NT2/D1 (cell line): ENCODE measurements around the gene GALNT6.

Experiments
- DNase-seq: peaks from one replicate; pipeline ENCODE4 v3.0.0-alpha.2; 2011; ENCODE audit warnings: low read depth, low spot score
- H3K27me3 ChIP-seq: 2 replicates; pipeline ENCODE4 v1.6.0; 2011; ENCODE audit warnings: mild to moderate bottlenecking; ENCODE audit not compliant: insufficient read length, insufficient read depth
- H3K36me3 ChIP-seq: 2 replicates; pipeline ENCODE4 v1.6.1; 2011; ENCODE audit warnings: mild to moderate bottlenecking, low read length, mixed read lengths; ENCODE audit not compliant: insufficient read depth, insufficient read length
- H3K4me1 ChIP-seq: 2 replicates; pipeline ENCODE4 v1.5.1; 2011; ENCODE audit not compliant: insufficient read depth, insufficient read length
- H3K4me3 ChIP-seq: 2 replicates; pipeline ENCODE4 v1.5.1; 2011; ENCODE audit warnings: low read depth; ENCODE audit not compliant: insufficient read length
- H3K9ac ChIP-seq: 2 replicates; pipeline ENCODE4 v1.6.0; 2011; ENCODE audit warnings: low read depth; ENCODE audit not compliant: insufficient read length
- H3K9me3 ChIP-seq: 2 replicates; pipeline ENCODE4 v1.5.1; 2011; ENCODE audit warnings: mild to moderate bottlenecking, low read length; ENCODE audit not compliant: insufficient read depth
- SUZ12 ChIP-seq: IDR thresholded peaks from 2 replicates; pipeline ENCODE4 v1.6.1; 2011; ENCODE audit not compliant: insufficient read length, insufficient read depth; ENCODE audit errors: extremely low read depth
- YY1 ChIP-seq: IDR thresholded peaks from 2 replicates; pipeline ENCODE4 v1.6.1; 2011; ENCODE audit not compliant: insufficient read length, insufficient read depth
- ZNF274 ChIP-seq: IDR thresholded peaks from 2 replicates; pipeline ENCODE4 v1.6.1; 2011; ENCODE audit warnings: mild to moderate bottlenecking, low read depth, low read length

The GALNT6 gene

DNA sequence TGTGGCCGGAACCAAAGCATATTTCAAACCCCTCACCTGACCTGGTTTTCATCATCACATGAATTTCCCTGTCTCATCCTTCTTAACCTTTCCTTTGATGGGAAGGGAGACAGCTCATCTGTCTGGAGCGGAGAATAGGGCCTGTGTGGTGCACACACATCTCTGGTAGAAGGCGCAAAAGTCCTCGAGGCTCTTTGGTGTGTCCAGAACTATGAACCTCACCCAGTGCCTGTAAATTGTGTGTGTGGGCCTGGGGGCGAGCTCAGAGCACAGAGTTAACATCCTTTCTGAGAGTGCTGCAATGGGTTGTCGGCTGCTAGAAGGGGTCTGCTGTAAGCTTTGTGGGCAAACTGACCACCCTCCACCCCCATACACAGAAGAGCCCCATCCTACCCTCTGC is 749 bp downstream of the GALNT6 start:
- Histone ChIP-seq H3K9ac (peak overlapping the region; percentile 92), H3K4me1 (peaks cover 26% of the 10 kb centered on the region), H3K9me3 (no peaks in the 10 kb centered on the region), H3K27me3 (no peaks in the 10 kb centered on the region), H3K36me3 (peaks cover 16% of the 10 kb centered on the region), H3K4me3 (peak overlapping the region; percentile 68)
- no peak for TF ChIP-seq YY1
- no peak for TF ChIP-seq ZNF274
- no peak for TF ChIP-seq SUZ12
- no peak for DNase-seq

DNA sequence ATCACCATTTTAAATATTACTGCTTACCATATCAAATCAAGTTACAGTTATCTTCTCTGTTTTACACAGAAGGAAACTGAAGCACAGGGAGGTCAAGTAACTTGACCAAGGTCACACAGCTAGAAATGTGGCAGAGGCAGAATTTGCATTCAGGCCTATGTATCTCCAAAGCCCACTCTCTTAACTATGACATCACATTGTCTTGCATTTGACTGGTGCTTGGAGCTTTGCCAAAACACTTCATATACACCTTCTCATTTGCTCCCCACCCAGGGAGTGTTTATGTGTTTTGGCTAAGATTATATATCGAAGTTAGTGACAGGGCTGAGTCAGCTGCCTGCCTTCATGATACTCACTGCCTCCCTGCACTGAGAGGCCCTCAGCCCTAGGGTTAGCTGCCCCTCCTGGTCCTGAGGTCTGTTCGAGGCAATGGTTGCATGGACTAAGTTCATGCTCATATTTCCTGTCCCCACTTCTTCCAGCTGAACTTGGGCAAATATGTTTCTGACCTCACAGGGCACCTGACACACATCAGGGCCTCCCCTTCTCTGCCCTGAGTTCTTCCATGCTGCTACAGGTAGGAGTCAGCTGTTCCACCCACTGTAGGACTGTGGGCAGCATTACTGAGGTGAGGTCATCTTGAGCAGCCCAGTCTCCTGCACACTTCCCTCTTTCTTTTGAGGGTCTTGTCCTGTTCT is 1.8 kb downstream of the GALNT6 start:
- H3K4me3 ChIP-seq, result no peak overlapping the region
- TF ChIP-seq YY1 (no peak), ZNF274 (no peak), SUZ12 (no peak)
- DNase-seq, result no peak
- H3K9ac ChIP-seq, result peak overlapping the region; percentile 51
- no peaks in the 10 kb centered on the region for H3K27me3 ChIP-seq
- peaks cover 20% of the 10 kb centered on the region for H3K36me3 ChIP-seq
- H3K9me3 ChIP-seq, result no peaks in the 10 kb centered on the region
- H3K4me1 ChIP-seq, result peaks cover 26% of the 10 kb centered on the region

DNA sequence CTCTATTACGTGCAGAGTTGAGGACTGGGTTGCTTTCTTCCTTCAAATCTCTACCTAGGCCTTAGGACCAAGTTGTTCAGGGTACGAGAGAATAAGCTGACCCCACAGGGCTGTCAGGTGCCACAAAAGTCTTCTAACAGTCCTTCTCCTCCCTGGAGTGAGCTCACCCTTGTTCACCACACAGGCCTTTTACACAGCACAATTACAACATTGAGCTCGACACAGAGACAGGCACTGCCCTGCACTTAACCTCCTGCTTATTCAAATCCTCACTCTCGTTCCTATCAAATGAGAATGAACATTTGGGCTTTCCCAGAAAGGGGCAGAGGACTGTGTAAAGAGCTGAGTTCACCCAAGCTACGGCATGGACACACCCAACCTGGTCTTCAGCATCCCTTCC is 2.4 kb downstream of the GALNT6 start:
- peaks cover 15% of the 10 kb centered on the region for H3K36me3 ChIP-seq
- H3K4me3 ChIP-seq, result no peak overlapping the region
- peaks cover 23% of the 10 kb centered on the region for H3K4me1 ChIP-seq
- no peak for DNase-seq
- TF ChIP-seq ZNF274 (no peak), YY1 (no peak), SUZ12 (no peak)
- H3K9me3 ChIP-seq, result no peaks in the 10 kb centered on the region
- peak overlapping the region; percentile 33 for H3K9ac ChIP-seq
- no peaks in the 10 kb centered on the region for H3K27me3 ChIP-seq

DNA sequence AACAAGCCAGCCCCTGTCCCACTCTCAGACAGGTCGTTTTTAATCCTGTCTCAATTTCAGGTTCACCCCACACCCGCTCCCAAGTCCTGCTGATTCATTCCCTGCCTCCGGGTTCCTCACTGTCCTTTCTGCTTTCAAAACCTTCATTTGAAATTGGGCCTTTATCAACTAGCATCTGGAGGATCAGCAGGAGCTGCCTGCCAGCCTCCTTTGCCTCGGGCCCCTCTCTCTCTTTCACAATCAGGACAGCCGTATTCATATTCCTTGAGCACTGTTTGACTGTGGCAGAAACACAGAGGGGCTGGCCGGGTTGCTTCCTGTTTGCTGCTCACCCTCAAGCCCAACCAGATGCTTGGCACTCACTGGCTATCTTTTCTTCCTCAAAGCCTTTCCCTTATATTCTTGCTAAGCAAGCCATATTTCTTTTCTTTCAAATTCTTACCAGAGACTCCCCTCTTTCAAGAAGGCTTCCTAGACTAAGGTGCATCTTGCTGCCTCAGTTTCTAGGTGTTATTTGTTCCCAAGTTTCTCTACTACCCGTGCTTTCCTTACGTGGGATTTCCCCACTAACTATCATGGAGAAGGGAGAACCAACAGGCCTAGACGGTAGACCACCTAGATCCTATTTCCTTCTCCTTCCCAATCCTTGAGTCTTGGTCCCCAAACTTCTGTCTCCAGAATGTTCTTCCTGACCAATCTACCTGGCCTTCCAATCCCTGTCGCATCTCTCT is 3.0 kb downstream of the GALNT6 start:
- peak; percentile 57 for DNase-seq
- no peak overlapping the region for H3K4me3 ChIP-seq
- peak overlapping the region; percentile 66 for H3K9ac ChIP-seq

DNA sequence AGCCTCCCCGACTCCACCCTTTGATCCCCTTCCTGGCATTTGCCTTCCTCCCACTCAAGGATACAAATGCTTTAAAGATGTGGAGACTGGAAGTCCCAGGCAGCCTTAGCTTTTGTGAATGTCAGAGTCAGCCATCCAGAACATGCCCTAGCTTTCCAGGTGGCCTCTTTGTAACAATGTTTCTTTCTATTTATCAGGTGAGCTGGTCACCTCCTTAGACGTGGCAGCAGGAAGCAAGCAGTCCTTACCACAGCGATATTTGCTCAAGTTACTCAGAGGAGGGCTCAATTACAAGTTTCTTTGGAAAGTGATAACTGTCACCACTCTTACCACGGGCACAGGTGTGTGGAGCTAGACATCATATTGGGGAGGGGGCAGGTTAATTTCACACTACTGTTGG is 4.9 kb downstream of the GALNT6 start:
- Histone ChIP-seq H3K4me3 (no peak overlapping the region), H3K9ac (no peak overlapping the region), H3K9me3 (no peaks in the 10 kb centered on the region), H3K27me3 (no peaks in the 10 kb centered on the region), H3K4me1 (peaks cover 23% of the 10 kb centered on the region), H3K36me3 (peaks cover 31% of the 10 kb centered on the region)
- TF ChIP-seq SUZ12, result no peak
- TF ChIP-seq YY1, result no peak
- no peak for TF ChIP-seq ZNF274
- no peak for DNase-seq

More for the DNA sequence above, 3.0 kb downstream of the GALNT6 start:
- Histone ChIP-seq H3K9me3 (no peaks in the 10 kb centered on the region), H3K4me1 (peaks cover 23% of the 10 kb centered on the region), H3K36me3 (peaks cover 14% of the 10 kb centered on the region), H3K27me3 (no peaks in the 10 kb centered on the region)
- no peak for TF ChIP-seq ZNF274
- no peak for TF ChIP-seq SUZ12
- TF ChIP-seq YY1, result no peak

DNA sequence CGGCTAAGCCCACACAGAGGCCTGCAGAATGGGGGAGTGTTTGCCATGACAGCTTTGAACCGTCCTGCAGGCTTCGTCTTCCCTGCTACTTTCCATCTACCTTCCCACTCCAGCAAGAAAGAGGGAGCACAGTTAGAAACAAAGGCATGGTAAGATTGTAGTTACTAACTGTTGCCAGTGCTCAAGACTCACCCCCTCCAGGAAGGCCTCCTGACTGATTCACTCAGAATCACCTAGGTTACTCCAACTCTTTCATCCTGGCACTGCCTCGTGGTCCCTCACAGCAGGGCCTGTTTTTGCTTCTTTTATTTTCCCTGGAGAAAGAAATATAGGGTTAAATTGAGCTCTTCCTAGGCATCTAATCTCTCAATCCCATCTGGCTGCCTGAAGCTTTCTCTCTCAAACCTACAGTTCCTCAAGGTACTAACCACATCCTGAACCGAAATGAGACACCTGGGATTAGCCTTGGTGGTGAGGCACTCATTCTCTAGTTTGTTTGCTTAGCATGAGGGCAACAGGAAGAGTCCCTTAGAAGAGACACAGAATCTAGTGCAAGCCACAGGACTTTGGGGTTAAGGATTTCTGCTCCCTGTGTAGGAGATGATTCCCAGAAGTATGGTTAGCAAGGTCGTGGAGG is 7.8 kb downstream of the GALNT6 start:
- DNase-seq, result no peak
- H3K9me3 ChIP-seq, result no peaks in the 10 kb centered on the region
- no peak overlapping the region for H3K9ac ChIP-seq
- peaks cover 57% of the 10 kb centered on the region for H3K36me3 ChIP-seq
- H3K27me3 ChIP-seq, result no peaks in the 10 kb centered on the region
- H3K4me3 ChIP-seq, result no peak overlapping the region
- H3K4me1 ChIP-seq, result peaks cover 9% of the 10 kb centered on the region
- no peak for TF ChIP-seq ZNF274
- no peak for TF ChIP-seq SUZ12
- no peak for TF ChIP-seq YY1

DNA sequence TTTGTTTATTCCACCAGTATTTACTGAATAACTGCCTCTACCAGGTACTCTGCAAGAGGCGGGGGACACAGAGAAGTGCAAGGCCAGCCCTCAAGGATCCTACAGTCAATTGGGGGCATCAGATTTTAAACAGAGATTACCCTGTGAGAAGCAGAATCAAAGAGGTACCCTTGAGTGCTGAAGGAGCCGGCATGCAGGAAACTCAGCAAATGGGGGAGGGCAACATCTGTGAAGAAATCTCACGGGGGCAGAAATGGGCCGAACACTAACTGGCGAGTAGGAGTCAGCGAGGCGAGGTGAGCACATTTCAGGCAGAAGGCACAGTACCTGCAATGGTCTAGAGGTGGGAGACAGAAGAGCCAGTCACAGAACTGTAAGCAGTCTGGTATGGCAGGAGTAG is 9.0 kb downstream of the GALNT6 start:
- TF ChIP-seq SUZ12, result no peak
- TF ChIP-seq ZNF274, result no peak
- TF ChIP-seq YY1, result no peak
- peaks cover 4% of the 10 kb centered on the region for H3K4me1 ChIP-seq
- H3K9me3 ChIP-seq, result no peaks in the 10 kb centered on the region
- peaks cover 69% of the 10 kb centered on the region for H3K36me3 ChIP-seq
- no peak overlapping the region for H3K9ac ChIP-seq
- no peaks in the 10 kb centered on the region for H3K27me3 ChIP-seq
- no peak overlapping the region for H3K4me3 ChIP-seq
- DNase-seq, result no peak
